T1000 (cell line): ENCODE results near the gene UBE2I.

ENCODE experiments used
- DNase-seq: peaks from one replicate; lab custom pipeline; 2025; ENCODE audit warnings: mixed read lengths; lab: John Stamatoyannopoulos, UW

Gene UBE2I

GRCh38 chr16:1330931-1331711, 21.7 kb downstream of the UBE2I start:
- DNase-seq = no peak

GRCh38 chr16:1331712-1332617, 22.5 kb downstream of the UBE2I start:
- DNase-seq = peak; percentile 31

GRCh38 chr16:1332618-1333148, 23.2 kb downstream of the UBE2I start:
- no peak for DNase-seq

- no peak for DNase-seq
Observed at GRCh38 chr16:1333149-1333812, 23.8 kb downstream of the UBE2I start, which contains the start of gene BAIAP3. Gene BAIAP3 (plus strand): TSS chr16:1333645. CDS start chr16:1338550, 4,905 bp downstream.

- DNase-seq = no peak
Observed at GRCh38 chr16:1333854-1334700, 24.6 kb downstream of the UBE2I start.

- DNase-seq = no peak
Observed at GRCh38 chr16:1334739-1335138, 25.3 kb downstream of the UBE2I start.

- no peak for DNase-seq
Observed at GRCh38 chr16:1335211-1335971, 26.0 kb downstream of the UBE2I start.

- DNase-seq = no peak
Observed at GRCh38 chr16:1335996-1336395, 26.6 kb downstream of the UBE2I start.

GRCh38 chr16:1336619-1337018, 27.2 kb downstream of the UBE2I start:
- no peak for DNase-seq

GRCh38 chr16:1337486-1337885, 28.1 kb downstream of the UBE2I start:
- no peak for DNase-seq

- no peak for DNase-seq
Observed at GRCh38 chr16:1338119-1338730, 28.8 kb downstream of the UBE2I start.

- DNase-seq = no peak
Observed at GRCh38 chr16:1338855-1339675, 29.6 kb downstream of the UBE2I start.

- no peak for DNase-seq
Observed at GRCh38 chr16:1340730-1341494, 31.5 kb downstream of the UBE2I start.

- no peak for DNase-seq
Observed at GRCh38 chr16:1341495-1342420, 32.3 kb downstream of the UBE2I start.

GRCh38 chr16:1342526-1343427, 33.3 kb downstream of the UBE2I start:
- DNase-seq = peak; percentile 97
